Activated CD4-positive, alpha-beta T cell treated with anti-CD3 and anti-CD28 coated beads, Interleukin-2, amount 10 ng/mL, durations not matched to agents 7 days and 5 days (primary cell): Measurements from ENCODE around the gene SLC35F3. TPM values are rescaled to one million over a fixed set of nuclear protein-coding genes. Genes with fewer than 3 reads are reported as not detected.
"Not testable (repeated sequence)": the region's sequence is repeated elsewhere in the genome, so short reads cannot be mapped to it uniquely, and the experiment has no call there.

Source experiments
- CTCF ChIA-PET: fragments of 350-600 bp; sonication (Branson Sonifier 250); formaldehyde crosslinking; loops from one replicate; lab custom pipeline; 2021; ENCODE audit warnings: antibody characterized with exemption; lab: Charles Lee
- POLR2A ChIA-PET: fragments of 350-600 bp; sonication (Branson Sonifier 250); formaldehyde crosslinking; loops from one replicate; lab custom pipeline; 2021; ENCODE audit warnings: antibody characterized with exemption; lab: Charles Lee
- DNase-seq: peaks from one replicate; pipeline ENCODE4 v3.0.0-alpha.2; 2020
- H3K27ac Mint-ChIP-seq: one replicate; pipeline ENCODE4 v1.8.0; 2021; ENCODE audit warnings: mild to moderate bottlenecking, moderate library complexity, mixed read lengths
- H3K27me3 Mint-ChIP-seq: one replicate; pipeline ENCODE4 v1.8.0; 2021; ENCODE audit warnings: mixed read lengths
- H3K36me3 Mint-ChIP-seq: one replicate; pipeline ENCODE4 v1.8.0; 2021; ENCODE audit warnings: low read depth, mixed read lengths
- H3K4me1 Mint-ChIP-seq: one replicate; pipeline ENCODE4 v1.8.0; 2021; ENCODE audit warnings: mixed read lengths
- H3K4me3 Mint-ChIP-seq: one replicate; pipeline ENCODE4 v1.8.0; 2021; ENCODE audit warnings: mild to moderate bottlenecking, moderate library complexity, mixed read lengths
- H3K9me3 Mint-ChIP-seq: one replicate; pipeline ENCODE4 v1.8.0; 2021; ENCODE audit warnings: mixed read lengths
- total RNA-seq, 2 experiments: library from RNA; stranded (reverse); gene quantifications; one replicate each; pipeline ENCODE4 v1.2.3, GENCODE V29; 2021

SLC35F3 gene
- total RNA-seq, 2 experiments from 2014 or later = 5.9 to 6.5 TPM

DNA sequence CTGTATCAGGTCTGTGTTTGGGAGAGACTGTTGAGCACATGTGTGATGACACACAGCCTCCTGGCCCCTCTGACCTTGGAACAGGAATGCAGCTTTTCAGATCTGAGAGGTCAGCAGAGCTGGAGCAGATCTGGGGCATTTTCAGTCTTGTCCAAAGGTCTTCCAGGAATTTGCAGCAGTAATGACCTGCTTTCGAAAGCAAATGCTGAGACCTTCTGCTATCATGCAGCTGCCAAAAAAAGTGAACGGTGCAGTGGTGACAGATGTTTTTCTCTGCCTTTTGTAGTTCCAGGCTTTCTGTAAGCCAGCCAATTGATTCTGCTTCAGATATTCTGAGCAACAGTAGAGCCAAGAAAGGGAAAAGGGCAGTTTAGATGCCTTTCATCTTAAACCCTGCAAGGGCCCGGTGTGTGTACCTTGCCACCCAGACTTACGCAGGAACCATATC lies 331.0 kb downstream of the SLC35F3 start:
- H3K36me3 Mint-ChIP-seq = peaks cover 10% of the 10 kb centered on the region
- peaks cover 24% of the 10 kb centered on the region for H3K4me1 Mint-ChIP-seq
- H3K27ac Mint-ChIP-seq = no peak overlapping the region
- DNase-seq = no peak
- ChIA-PET CTCF (no interaction called here), POLR2A (no interaction called here)
- H3K27me3 Mint-ChIP-seq = no peaks in the 10 kb centered on the region
- H3K4me3 Mint-ChIP-seq = no peak overlapping the region
- H3K9me3 Mint-ChIP-seq = no peaks in the 10 kb centered on the region

DNA sequence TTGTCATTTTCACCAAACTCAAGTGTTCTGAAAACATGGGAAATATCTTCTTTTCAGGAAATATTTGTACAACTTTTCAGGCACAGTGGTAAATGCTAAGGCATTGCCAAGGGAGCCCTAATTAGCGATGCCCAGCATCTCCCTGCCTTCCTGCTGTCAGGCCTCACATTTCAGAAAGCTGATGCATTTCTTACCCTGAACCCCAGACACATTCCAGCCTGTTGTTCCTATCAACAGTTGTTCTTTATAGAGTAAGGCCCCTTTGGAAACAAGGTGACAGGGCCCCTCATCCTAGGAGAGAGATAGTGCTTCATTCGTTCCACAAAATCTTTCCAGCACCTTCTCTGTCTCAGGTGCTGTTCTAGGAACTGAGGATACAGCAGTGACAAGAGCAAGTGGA lies 332.9 kb downstream of the SLC35F3 start:
- ChIA-PET POLR2A (no interaction called here), CTCF (interaction anchor here (1.9 kb wide), 1 partner anchor 73 kb away, joined by 4 read pairs; no protein-coding TSS in a partner anchor)
- no peak for DNase-seq
- H3K27ac Mint-ChIP-seq = no peak overlapping the region
- no peak overlapping the region for H3K4me3 Mint-ChIP-seq
- peaks cover 13% of the 10 kb centered on the region for H3K36me3 Mint-ChIP-seq
- no peaks in the 10 kb centered on the region for H3K27me3 Mint-ChIP-seq
- peaks cover 12% of the 10 kb centered on the region for H3K4me1 Mint-ChIP-seq
- H3K9me3 Mint-ChIP-seq = no peaks in the 10 kb centered on the region

DNA sequence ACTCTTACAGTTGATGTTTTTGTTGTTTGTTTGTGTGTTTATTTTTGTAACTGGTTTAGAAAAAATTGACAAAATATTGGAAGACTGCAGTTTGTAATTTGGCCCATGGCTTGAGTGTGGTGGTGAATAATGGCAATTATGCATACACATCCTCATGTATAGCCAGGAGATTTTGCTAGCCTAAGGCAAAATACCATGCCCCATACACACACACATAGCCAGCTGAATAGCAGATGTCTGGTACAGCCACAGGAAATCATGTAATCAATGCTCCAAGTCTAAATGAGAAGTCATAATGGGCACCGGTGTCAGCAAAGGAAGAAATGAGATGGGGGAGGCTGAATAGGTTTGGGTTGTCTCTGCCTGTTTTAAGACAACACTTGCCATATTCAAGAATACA lies 333.6 kb downstream of the SLC35F3 start:
- H3K4me1 Mint-ChIP-seq = peaks cover 12% of the 10 kb centered on the region
- CTCF ChIA-PET = interaction anchor here (1.9 kb wide), 1 partner anchor 72 kb away, joined by 4 read pairs; no protein-coding TSS in a partner anchor

DNA sequence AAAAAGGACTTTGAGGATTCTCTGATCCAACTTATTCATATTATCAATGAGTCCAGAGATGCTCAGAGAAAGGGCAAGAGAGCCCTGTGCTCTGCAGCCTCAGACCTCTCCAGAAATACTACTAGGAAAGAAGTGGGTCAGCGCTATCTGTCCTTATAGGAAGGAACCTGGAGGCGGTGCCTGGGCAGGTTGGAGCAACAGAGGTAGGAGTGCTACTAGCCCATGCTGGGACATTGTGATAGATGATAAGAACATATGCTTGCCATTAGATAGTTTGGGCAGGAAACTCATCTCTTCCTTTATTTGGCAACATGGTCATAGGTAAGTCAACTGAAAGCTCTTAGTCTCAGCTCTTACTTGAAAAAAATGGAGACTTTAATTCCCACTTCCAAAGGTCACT lies 335.0 kb downstream of the SLC35F3 start:
- ChIA-PET POLR2A (no interaction called here), CTCF (no interaction called here)
- no peak for DNase-seq
- Mint-ChIP-seq H3K27ac (no peak overlapping the region), H3K4me3 (no peak overlapping the region), H3K4me1 (peaks cover 21% of the 10 kb centered on the region), H3K36me3 (peaks cover 11% of the 10 kb centered on the region), H3K9me3 (no peaks in the 10 kb centered on the region), H3K27me3 (no peaks in the 10 kb centered on the region)

More for the DNA sequence above, 333.6 kb downstream of the SLC35F3 start:
- Mint-ChIP-seq H3K9me3 (no peaks in the 10 kb centered on the region), H3K4me3 (no peak overlapping the region), H3K36me3 (peaks cover 14% of the 10 kb centered on the region), H3K27me3 (no peaks in the 10 kb centered on the region), H3K27ac (no peak overlapping the region)
- no peak for DNase-seq
- POLR2A ChIA-PET = no interaction called here

DNA sequence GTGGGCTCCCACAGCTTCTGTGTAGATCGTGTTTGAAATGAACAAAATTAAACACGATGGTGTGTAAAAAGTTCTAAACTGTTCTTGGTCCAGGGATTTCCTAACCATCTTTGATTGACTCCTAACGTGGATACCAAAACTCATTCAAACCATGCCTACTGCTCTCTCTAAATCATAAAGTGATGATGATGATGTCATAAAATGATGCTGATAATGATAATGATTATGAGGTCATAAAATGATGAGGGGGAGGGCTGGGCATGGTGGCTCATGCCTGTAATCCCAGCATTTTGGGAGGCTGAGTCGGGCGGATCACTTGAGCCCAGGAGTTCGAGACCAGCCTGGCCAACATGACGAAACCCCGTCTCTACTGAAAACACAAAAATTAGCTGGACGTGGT lies 335.5 kb downstream of the SLC35F3 start:
- CTCF ChIA-PET = interaction anchor here (1.5 kb wide), 1 partner anchor 16 kb away, joined by 5 read pairs; no protein-coding TSS in a partner anchor
- Mint-ChIP-seq H3K27ac (no peak overlapping the region), H3K36me3 (peaks cover 12% of the 10 kb centered on the region), H3K4me3 (no peak overlapping the region), H3K4me1 (peaks cover 22% of the 10 kb centered on the region), H3K9me3 (no peaks in the 10 kb centered on the region), H3K27me3 (peaks cover 2% of the 10 kb centered on the region)
- POLR2A ChIA-PET = no interaction called here
- DNase-seq = no peak

DNA sequence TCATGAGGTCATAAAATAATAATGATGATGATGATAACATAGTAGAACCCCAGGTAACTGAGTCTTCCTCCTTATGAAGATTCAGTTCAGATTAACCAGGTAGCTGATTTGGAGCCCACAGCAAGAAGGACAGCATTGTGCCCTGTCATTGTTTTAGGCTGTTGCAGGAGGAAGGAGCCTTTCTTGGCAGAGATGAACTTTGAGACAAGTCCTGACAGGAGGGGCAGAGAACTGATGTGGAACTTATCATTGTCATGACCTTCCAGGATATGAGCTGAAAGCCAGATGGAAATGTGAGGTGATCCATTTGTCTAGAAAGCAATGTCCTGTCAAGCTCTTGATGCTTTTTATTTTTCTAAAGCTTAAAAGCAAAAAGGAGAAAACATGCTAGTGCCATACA lies 336.2 kb downstream of the SLC35F3 start:
- Mint-ChIP-seq H3K4me3 (no peak overlapping the region), H3K4me1 (peaks cover 25% of the 10 kb centered on the region), H3K9me3 (no peaks in the 10 kb centered on the region), H3K36me3 (peaks cover 14% of the 10 kb centered on the region), H3K27me3 (peaks cover 3% of the 10 kb centered on the region), H3K27ac (no peak overlapping the region)
- ChIA-PET CTCF (interaction anchor here (0.8 to 1.5 kb wide), 2 partner anchors 15 to 28 kb away, joined by 3 to 5 read pairs; no protein-coding TSS in a partner anchor), POLR2A (no interaction called here)
- no peak for DNase-seq

DNA sequence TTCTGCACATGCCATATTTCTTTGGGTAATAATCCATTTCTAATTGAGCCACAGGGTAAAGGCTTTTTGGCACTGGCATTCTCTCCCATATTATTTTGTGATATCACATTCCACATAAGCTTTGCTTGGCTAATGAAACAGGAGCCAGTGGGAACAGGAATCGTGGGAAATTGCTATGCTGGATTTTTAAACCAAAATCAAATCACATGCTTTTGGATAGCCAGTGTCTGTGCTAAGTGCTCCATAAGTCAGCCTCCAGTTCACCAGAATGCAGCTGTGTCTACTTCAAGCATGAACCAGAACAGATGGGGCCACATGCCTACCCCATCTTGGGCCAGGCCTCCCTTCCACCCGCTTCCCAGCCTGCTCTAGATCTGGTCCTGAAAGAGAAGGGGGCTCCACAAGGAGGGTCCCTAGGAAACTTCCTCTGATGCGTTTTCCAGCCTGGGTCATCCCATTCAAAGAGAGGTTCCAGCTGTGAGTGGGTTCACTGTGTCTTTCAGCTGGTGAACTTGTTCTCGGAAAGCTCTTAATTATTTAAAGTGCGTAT lies 337.5 kb downstream of the SLC35F3 start:
- Mint-ChIP-seq H3K4me3 (no peak overlapping the region), H3K36me3 (peaks cover 14% of the 10 kb centered on the region), H3K9me3 (peaks cover 2% of the 10 kb centered on the region), H3K27ac (no peak overlapping the region), H3K4me1 (peaks cover 28% of the 10 kb centered on the region), H3K27me3 (peaks cover 3% of the 10 kb centered on the region)
- no peak for DNase-seq
- ChIA-PET CTCF (interaction anchor here (1.0 to 1.5 kb wide), 4 partner anchors 10 to 48 kb away, joined by 3 to 7 read pairs (median 4); no protein-coding TSS in a partner anchor), POLR2A (no interaction called here)

DNA sequence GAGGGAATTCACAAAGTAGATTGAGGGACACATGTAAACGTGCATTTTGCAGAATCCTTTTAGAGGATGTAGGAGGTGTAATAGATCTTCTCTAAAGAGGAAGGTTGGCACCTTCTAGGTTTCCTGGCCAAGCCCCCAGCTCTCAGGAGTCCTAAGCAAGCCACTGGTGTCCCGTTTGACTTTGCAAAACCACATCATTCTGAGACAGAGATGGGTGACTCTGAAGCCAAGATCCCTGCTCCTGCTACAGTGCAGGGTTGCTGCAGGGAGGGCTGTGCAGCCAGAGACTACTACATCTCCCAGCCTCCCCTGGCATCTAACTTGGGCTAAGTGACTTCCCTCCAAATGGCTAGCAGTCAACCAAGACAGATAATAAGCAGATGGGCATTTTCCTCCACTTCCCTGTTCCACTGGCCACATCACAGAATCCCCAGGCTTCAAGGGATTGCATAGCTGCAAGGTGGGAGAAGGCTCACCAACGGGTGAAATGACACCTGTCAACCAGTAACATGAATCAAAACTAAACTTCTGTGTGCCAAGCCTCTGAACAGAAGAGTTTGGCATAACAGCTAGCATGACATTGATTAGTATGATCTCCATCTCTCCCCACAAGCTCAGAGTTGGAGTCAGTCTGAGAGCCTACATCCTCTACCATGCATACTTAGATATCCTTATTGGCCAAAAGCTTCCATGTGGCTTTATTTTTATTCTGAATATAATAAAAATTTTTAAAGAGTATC lies 339.2 kb downstream of the SLC35F3 start:
- POLR2A ChIA-PET = no interaction called here
- Mint-ChIP-seq H3K27me3 (peaks cover 3% of the 10 kb centered on the region), H3K36me3 (peaks cover 12% of the 10 kb centered on the region), H3K4me1 (peaks cover 19% of the 10 kb centered on the region), H3K4me3 (no peak overlapping the region), H3K9me3 (peaks cover 9% of the 10 kb centered on the region), H3K27ac (no peak overlapping the region)
- CTCF ChIA-PET = interaction anchor here (1.2 to 1.9 kb wide), 4 partner anchors 11 to 66 kb away, joined by 3 to 6 read pairs (median 4); no protein-coding TSS in a partner anchor
- no peak for DNase-seq

DNA sequence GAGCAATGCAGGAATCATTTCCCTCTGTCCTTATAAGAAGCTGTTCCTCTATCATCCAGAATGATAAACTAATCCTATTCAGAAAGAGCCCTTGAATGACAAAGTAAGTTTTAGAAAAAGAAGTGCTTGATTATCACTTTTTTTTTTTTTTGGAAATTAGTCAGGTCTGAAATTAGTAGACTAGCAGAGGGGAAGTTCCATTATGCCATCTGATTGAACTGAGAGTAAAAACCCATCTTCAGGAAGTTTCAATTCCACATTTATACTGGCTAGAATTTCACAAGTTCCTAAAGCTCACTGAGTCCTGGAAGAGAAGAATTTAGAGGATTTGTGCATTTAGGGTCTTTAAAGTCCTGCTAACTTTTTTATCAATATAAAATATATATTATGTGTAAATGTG lies 340.0 kb downstream of the SLC35F3 start:
- Mint-ChIP-seq H3K9me3 (peaks cover 9% of the 10 kb centered on the region), H3K4me1 (peaks cover 19% of the 10 kb centered on the region), H3K27ac (no peak overlapping the region), H3K4me3 (no peak overlapping the region), H3K27me3 (peaks cover 3% of the 10 kb centered on the region), H3K36me3 (peaks cover 10% of the 10 kb centered on the region)
- POLR2A ChIA-PET = no interaction called here
- no peak for DNase-seq
- CTCF ChIA-PET = interaction anchor here (0.6 to 1.9 kb wide), 5 partner anchors 10 to 598 kb away, joined by 3 to 6 read pairs (median 4); no protein-coding TSS in a partner anchor

DNA sequence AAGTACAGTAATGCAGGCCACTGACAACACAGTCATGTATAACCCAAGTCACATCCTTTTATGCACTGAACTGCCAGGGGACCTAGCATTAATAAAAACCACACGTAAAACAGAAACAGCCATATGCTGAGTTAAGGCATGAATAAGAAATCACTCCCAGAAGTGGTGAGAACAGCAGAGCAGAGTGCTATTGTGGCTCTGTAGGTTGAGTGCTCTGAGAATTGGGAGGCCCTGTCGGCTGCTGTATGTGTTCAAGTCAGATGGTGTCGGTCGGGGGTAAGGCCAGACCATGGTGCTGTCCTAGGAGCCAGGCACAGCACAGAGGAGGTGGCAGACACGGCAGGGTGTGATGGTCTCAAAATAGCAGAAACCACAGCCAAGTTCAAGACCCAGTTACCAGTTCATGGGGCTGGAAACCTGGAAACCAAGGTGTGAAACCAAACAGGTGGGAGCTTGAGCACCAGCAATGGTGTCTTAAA lies 342.2 kb downstream of the SLC35F3 start:
- Mint-ChIP-seq H3K27ac (no peak overlapping the region), H3K27me3 (peaks cover 3% of the 10 kb centered on the region), H3K9me3 (peaks cover 9% of the 10 kb centered on the region), H3K4me1 (peaks cover 19% of the 10 kb centered on the region), H3K4me3 (no peak overlapping the region), H3K36me3 (peaks cover 10% of the 10 kb centered on the region)
- DNase-seq = no peak
- POLR2A ChIA-PET = no interaction called here
- CTCF ChIA-PET = no interaction called here

DNA sequence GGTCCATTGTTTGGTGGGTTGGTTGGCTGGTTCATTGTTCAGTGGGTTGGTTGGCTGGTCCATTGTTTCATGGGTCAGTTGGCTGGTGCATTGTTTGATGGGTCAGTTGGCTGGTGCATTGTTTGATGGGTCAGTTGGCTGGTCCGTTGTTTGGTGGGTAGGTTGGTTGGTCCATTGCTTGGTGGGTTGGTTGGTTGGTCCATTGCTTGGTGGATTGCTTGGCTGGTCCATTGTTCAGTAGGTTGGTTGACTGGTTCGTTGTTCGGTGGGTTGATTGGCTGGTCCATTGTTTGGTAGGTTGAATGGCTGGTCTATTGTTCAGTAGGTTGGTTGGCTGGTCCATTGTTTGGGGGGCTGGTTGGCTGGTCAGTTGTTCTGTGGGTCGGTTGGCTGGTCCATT lies 343.3 kb downstream of the SLC35F3 start:
- H3K4me1 Mint-ChIP-seq = peaks cover 19% of the 10 kb centered on the region
- H3K27ac Mint-ChIP-seq, H3K36me3 Mint-ChIP-seq, H3K4me3 Mint-ChIP-seq, DNase-seq, POLR2A ChIA-PET, H3K27me3 Mint-ChIP-seq, H3K9me3 Mint-ChIP-seq, CTCF ChIA-PET: not testable (repeated sequence)

DNA sequence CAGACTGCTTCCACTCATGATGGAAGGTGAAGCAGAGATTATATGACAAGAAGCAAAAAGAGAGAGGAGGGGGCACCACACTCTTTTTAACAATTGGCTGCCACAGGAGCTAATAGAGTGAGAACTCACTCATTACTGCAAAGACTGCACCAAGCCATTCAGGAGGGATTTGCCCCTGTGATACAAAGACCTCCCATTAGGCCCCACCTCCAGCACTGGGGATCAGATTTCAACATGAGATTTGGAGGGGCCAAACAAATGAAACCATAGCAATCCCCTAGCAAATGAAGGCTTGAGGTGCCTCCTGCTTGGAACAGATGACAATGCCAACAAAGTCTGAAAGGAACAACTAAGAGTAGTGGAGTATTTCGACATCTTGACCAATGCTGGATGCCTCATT lies 346.3 kb downstream of the SLC35F3 start:
- ChIA-PET CTCF (no interaction called here), POLR2A (no interaction called here)
- Mint-ChIP-seq H3K9me3 (peaks cover 9% of the 10 kb centered on the region), H3K27ac (no peak overlapping the region), H3K4me3 (no peak overlapping the region), H3K4me1 (peaks cover 9% of the 10 kb centered on the region), H3K27me3 (peaks cover 6% of the 10 kb centered on the region), H3K36me3 (peaks cover 11% of the 10 kb centered on the region)
- DNase-seq = no peak

DNA sequence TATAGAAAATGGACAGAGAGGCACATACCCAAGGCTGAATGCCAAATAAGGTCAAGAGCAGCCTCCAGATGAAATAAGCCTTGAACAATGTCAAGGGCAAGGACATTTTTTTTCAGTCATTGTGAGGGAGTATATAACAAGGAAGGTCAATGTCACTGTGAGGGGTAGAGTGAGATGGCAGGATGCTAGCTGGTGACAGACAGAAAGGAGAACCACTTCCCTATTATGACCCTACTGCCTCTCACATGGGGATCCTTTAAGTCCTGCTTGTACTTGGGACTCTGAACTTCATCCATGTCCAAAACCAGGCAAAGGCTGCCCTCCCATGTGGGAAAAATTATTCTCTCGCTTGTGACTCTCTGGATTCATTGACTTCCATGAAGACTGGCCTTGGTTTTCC lies 349.3 kb downstream of the SLC35F3 start:
- Mint-ChIP-seq H3K36me3 (peaks cover 14% of the 10 kb centered on the region), H3K27ac (no peak overlapping the region), H3K4me3 (no peak overlapping the region), H3K27me3 (peaks cover 15% of the 10 kb centered on the region), H3K9me3 (peaks cover 14% of the 10 kb centered on the region), H3K4me1 (peaks cover 9% of the 10 kb centered on the region)
- CTCF ChIA-PET = interaction anchor here (1.9 kb wide), 1 partner anchor 9 kb away, joined by 4 read pairs; no protein-coding TSS in a partner anchor
- no peak for DNase-seq
- POLR2A ChIA-PET = no interaction called here
